Hepatic stellate cell (primary cell): ENCODE results near the gene EXOC4.

Experiments
- DNase-seq: peaks from one replicate; pipeline ENCODE4 v3.0.0; 2011; ENCODE audit warnings: low spot score

EXOC4 gene

GRCh38 chr7:133706016-133706415 lies 453.1 kb downstream of the EXOC4 start:
- DNase-seq: no peak

DNA sequence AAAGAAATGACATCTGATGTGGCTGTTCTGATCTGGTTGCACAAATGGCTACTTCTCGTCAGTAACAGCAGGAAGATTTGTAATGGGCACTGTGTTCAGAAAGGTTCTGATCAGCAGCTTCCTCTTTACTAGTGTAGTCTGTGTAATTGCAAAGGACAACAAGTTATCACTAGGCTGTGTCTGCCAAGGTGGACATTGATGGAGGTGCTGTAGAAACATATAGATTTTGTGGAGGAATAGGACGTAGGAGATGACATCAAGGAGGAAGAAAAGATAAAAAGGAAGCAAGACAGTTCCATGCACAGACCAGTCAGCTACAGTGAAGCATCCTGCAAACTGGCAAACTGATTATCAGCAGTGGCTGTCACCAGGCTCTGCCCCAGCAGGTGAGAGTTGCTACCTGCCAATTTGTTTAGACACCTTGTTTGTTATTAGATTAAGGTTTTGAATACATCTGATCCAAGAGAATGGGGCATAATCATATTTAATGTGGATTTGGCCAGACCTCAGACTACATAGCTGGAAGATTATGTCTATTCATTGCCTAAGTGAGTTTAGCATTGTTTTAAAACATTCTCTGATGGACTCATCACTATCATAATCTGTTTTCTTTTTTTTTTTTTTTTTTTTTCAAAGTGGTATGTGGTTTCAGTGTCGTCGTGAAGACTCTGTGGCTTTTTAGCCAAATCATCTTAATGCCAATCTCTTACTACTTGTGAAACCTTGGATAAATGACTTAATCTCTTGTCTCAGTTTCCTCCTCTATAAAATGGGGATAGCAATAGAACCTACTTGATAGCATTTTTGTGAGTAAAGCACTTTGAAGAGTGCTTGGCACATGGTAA lies 456.4 kb downstream of the EXOC4 start:
- DNase-seq: no peak

- DNase-seq: no peak
These were observed 459.7 kb downstream of the EXOC4 start for GRCh38 chr7:133712544-133712943.

DNA sequence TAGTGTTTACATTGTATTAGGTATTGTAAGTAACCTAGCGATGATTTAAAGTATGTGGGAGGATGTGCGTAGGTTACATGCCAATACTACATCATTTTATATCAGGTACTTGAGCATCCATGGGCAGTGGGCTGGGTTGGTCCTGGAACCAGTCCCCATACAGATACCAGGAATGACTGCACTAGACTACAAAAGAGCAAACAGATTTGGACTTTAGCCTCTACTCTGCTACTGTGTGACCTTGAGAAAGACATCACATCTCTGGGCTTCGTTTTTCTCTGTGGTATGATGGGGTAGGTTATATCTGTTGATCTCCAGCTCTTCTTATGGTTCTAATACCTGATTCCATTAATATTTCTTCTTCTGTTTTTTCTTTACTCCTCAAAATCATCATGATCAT lies 461.8 kb downstream of the EXOC4 start:
- no peak for DNase-seq

DNA sequence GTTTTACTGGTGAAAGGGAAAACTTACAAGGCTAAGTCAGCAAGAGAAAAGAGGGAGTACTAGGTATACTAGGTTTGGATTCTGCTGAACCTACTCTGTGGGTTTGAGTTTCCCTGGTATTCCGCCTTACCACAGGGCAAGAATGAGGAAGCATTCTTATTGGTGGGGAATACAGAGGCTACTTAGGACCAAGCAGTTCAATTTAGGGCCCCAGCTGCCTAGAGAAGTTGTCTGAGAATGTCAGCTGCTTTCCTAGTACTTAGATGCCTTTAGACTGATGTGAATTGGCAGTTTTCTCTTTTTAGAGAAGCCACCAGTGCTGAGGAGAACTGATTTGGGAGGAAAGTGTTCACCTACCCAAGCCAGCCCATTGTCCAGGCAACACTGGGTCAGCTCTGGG lies 465.3 kb downstream of the EXOC4 start:
- no peak for DNase-seq

GRCh38 chr7:133723044-133723443 lies 470.2 kb downstream of the EXOC4 start:
- DNase-seq: no peak

DNA sequence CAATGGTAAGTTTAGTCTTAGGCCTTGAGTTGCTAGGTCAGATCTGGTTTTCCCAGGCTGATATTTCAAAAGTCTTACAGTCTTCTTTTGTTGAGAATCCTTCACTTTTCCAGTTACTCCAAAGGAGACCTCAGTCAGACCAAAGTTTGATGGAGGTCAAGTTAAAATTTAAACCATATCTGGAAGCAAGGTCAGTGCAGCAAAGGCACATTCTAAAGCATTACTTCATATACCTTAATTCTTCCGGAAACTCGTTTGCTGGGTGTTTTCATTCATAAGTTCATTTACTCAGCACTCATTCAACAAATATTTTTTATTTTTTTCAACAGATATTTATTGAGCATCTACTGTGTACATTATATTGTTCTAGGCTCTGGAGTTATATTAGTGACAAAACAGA lies 471.3 kb downstream of the EXOC4 start:
- no peak for DNase-seq

DNA sequence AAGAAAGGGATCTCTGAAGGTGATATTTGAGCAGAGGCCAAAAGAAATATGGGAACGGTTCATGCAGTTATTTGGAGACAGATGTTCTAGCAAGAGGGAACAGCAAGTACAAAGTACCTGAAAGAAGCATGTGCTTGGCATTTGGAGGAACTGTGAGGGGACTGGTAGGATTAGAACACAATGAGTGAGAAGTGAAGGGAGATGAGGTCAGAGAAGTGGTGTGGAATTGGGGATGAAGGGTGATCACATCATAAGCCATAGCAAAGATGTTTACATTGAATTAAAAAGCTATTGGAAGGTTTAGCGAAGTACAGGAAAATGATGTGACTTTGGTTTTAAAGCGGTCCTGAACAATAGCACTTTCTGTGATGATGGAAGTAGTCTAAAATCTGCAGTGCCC lies 471.8 kb downstream of the EXOC4 start:
- DNase-seq: no peak

DNA sequence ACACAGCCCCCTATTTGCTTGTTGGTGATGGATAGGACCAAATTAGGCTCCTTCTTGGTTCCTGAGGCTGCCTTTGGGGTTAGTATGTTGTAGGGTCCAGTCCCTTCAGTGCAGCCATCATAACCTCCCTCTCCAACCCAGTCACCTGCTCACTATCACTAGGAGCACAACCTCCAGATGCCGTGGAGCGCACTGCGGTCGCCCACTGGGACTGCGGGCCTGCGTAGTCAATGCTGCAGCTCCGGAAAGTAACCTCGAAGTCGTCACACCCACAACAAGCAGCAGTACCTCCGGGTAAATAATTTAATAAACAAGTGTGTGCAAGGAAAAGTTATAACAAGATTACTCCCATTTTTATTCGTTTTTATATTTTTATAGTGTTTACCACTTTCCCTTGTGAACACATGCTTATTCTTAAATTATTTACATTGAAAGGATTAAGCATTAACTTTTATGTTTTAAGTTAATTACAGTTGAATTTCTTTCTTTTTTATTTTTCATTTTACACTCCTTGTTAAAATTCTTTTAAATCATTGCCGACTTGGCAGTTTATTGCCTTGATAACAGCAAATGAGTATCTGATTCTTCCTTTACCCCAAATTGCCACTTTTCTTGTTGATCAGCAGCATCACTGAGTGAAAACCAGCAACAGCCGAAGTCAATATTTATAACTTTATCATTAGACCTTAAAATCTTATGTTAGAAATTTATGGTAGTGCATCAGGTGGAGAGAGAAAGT lies 474.8 kb downstream of the EXOC4 start:
- DNase-seq: no peak

DNA sequence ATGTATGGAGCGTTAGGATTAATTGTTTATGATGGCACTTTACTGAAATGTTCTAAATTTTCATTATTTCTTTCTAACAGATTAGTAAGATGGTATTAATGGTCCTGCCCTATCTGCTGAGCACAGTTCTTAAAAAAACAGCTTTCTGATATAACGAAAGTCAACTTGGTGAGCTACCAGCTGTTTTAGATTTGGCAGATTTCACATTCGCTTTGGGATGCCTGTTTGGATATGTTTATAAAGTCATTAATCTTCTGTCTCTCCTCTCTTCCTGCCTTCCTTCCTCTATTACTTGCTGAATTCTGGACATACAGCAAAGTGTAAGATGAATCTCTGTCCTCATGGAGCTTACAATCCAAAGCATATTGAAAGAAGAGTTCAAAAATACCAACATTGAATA lies 477.5 kb downstream of the EXOC4 start:
- DNase-seq: no peak

DNA sequence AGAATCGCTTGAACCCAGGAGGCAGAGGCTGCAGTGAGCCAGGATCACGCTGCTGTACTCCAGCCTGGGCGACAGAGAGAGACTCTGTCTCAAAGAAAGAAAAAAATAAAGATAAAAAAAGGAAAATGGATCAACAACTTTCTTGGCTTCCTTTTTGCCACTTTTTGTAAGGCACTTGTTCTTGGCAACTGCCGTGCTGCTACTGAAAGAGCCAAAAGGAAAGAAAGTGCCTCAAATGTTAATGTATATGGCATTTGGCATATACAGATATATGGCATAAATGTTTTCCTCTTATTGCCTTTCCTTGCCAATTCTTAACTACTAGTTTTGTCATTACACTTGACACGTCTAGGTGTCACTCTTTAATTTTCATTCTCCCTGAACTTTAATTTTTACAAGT lies 480.5 kb downstream of the EXOC4 start:
- no peak for DNase-seq

DNA sequence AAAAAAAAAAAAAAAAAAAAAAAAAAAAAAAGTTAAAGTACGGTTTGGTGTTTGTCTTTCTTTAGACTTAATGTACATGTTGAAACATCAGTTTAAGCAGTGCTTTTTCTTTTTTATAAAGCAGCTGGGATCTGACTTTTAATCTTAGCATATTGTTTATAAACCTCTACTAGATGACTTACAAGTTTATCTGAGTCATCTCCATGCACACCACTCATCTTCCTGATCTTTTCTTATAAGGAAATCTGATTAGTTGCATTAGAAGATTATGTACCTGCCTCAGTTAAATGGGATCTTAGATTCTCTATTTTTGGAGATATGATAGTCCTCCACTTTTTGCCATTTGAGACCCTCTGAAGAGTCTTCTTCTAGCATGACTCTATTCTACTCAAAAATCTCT lies 482.3 kb downstream of the EXOC4 start:
- DNase-seq: peak; percentile 2

DNA sequence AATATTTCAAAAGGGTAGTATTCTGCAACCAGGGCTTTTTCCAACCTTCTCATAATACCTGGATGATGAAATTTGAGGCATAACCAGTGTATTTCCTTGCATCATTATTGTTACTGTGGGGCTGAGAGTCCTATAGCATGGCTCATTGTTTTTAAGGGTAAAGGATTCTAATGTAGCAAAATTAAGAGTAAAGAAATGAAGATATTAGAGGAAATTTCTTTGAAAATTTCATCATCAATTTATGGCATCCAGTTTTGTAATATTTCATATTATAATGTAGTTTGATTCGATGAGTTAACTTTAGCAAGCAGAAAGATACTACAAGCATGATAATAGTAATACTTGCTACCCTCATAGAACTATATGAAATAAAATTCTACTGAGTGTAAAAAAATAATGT lies 486.9 kb downstream of the EXOC4 start:
- no peak for DNase-seq

DNA sequence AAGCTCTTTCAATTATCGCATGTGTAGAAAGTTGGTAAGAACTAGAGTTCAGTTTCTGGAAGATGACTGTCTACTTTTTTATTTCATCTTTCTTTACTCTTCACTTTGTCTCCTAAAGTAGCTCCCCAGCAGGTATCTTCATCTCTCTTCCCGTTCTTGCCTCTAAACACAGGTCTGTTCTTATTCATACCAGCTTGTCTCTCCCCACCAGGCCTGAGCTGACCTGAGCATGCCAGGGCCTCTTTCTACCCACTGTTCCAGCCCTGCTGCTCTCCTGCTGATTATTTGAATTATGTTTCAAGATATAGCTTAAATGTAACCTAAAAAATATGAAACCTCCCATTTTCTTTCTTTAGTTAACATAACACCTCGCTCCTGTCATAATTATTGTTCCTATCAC lies 488.2 kb downstream of the EXOC4 start:
- no peak for DNase-seq

DNA sequence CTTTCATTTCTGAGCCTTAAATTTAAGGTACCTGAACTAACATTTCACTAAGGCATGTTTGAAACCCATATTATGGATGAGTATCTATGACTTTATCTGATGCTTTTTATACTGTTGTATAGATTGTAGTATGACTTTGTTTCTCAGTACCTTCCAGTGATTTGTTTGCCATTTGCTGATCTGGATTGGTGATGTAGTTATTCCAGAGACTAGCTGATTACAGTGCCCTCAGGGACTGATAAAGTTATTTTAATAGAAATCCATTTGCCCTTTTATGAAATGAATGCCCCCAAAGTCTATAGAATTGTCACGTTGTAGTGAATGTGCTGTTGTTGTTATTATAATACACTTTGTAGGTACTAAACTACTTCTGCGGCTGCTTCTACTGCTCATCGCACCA lies 488.8 kb downstream of the EXOC4 start:
- no peak for DNase-seq

DNA sequence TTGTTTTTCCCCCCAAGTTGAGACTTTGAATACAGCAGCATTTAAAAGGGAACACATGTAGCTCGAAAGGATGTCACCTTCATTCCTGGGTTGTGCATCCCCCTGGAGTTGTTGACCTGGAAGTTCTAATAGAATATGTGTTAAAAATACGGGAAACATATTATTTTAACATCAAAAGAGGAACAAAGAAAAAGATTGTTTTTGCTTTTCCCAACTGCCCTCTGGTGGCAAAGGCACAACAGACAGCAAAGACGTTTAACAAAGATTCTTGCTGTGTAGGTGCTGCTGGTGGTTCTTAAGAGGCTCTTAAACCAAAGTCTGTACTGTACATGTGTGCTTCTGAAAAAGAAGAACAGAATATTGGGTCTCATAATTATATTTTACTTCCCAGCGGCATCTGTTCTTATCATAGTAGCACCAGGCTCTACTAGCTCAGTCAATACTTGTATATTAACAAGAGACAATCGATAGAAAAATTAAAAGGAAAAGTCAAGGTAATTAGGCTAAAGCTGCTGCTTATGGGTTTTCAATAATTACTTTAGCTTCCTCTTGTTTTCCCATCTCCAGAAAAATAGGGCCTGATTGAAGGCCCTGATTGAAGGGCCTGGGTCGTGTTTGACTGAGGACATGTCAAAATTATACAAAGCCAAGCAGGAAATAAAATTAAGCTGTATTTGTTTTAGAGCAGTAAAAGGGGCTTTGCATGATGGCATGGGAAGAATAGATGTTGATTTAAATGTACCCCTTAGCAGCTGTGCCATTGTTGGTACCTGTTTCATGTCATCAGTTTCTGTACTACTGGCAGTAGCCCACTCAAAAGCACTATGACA lies 490.0 kb downstream of the EXOC4 start:
- DNase-seq: peak; percentile 2

GRCh38 chr7:133744451-133744850 lies 491.6 kb downstream of the EXOC4 start:
- DNase-seq: no peak

GRCh38 chr7:133746305-133746704 lies 493.4 kb downstream of the EXOC4 start:
- no peak for DNase-seq

GRCh38 chr7:133746847-133747246 lies 494.0 kb downstream of the EXOC4 start:
- no peak for DNase-seq

GRCh38 chr7:133748443-133749407 lies 495.8 kb downstream of the EXOC4 start:
- no peak for DNase-seq

GRCh38 chr7:133750287-133750686 lies 497.4 kb downstream of the EXOC4 start:
- DNase-seq: no peak

DNA sequence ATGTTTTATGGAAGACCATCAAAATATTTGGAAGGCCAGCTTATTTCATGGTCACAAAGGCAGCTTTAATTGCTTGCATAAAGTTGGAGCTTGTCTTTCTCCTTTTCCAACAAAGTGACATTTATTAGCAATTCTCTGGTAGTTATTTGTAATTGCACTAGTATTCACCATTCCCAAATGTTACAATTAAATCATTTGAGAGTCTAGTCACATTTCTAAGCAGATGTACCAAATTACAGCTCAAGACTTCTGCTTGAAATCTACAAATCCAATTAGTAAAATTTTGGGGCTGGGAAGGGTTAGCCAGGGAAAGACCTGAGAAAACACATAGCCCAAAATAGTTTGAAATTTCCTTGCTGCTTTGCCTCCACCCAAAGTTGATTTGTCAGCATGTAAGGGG lies 498.2 kb downstream of the EXOC4 start:
- no peak for DNase-seq
